Prostate gland (tissue), 2 donors: Measurements from ENCODE around the gene PPP2R5C. TPM values are rescaled to one million over a fixed set of nuclear protein-coding genes. Genes with fewer than 3 reads are reported as not detected.
A peak's percentile ranks its signal among the peaks of the same experiment; 100 is the strongest.
"Not testable (repeated sequence)": the region's sequence is repeated elsewhere in the genome, so short reads cannot be mapped to it uniquely, and the experiment has no call there.

Experiments used
- DNase-seq: peaks from one replicate; pipeline ENCODE4 v3.0.0-alpha.2; 2019; ENCODE audit warnings: low spot score
- H3K27ac ChIP-seq, 2 donors: fragments of 200-600 bp; sonication (generic); 2 replicates each; pipeline ENCODE4 v1.5.1; 2017 to 2019
- H3K27me3 ChIP-seq: fragments of 200-600 bp; sonication (generic); replicated peaks from 2 replicates; pipeline ENCODE4 v1.5.1; 2019; ENCODE audit not compliant: insufficient read depth
- H3K36me3 ChIP-seq, 2 donors: fragments of 200-600 bp; sonication (generic); 1 replicate in 1 of 2; 2 replicates in 1 of 2; pipeline versions ENCODE4 v1.5.1 to v1.8.1; 2017 to 2019
- H3K4me1 ChIP-seq: fragments of 200-600 bp; sonication (generic); replicated peaks from 2 replicates; pipeline ENCODE4 v1.5.1; 2019
- H3K4me3 ChIP-seq, 2 donors: fragments of 200-600 bp; sonication (generic); 2 replicates each; pipeline ENCODE4 v1.5.1; 2017 to 2019
- H3K9me3 ChIP-seq: fragments of 200-600 bp; sonication (generic); 2 replicates; pipeline ENCODE4 v1.5.1; 2017
- POLR2A ChIP-seq: fragments of 450-650 bp; IDR thresholded peaks from one replicate; pipeline ENCODE4 v1.6.1; 2016; ENCODE audit warnings: antibody characterized with exemption, mild to moderate bottlenecking
- POLR2AphosphoS5 ChIP-seq: sonication (generic); formaldehyde crosslinking; IDR thresholded peaks from one replicate; pipeline ENCODE4 v1.6.1; 2017; ENCODE audit warnings: antibody characterized with exemption
- WGBS: methylation state at CpG from one replicate; pipeline ENCODE4 v1.1.5; 2018; 5-methylcytosine and 5-hydroxymethylcytosine counted together
- intact Hi-C: fragments of 100-400 bp; cut with DNase I; formaldehyde crosslinking; loops from one replicate; pipeline ENCODE4 v1.14.2; 2022
- total RNA-seq, 2 donors: library from RNA; depleted of rRNA; stranded (reverse); fragments of >200 nt; gene quantifications; one replicate each; pipeline ENCODE4 v1.1.0, GENCODE V29; 2016
- TF ChIP-seq, protein P1 (sequence below), 4 experiments: fragments of 200-600 bp in 2 of 4; fragments of 450-650 bp in 2 of 4; sonication (generic) in 2 of 4; IDR thresholded peaks; 1 replicate in 3 of 4; 2 replicates in 1 of 4; pipeline ENCODE4 v1.5.1; 2016 to 2019; ENCODE audit warnings: antibody characterized with exemption in 4 of 4, mild to moderate bottlenecking in 2 of 4, moderate library complexity in 2 of 4

PPP2R5C gene
- 10 to 100 TPM; 67.8 to 96.2 TPM for total RNA-seq

DNA sequence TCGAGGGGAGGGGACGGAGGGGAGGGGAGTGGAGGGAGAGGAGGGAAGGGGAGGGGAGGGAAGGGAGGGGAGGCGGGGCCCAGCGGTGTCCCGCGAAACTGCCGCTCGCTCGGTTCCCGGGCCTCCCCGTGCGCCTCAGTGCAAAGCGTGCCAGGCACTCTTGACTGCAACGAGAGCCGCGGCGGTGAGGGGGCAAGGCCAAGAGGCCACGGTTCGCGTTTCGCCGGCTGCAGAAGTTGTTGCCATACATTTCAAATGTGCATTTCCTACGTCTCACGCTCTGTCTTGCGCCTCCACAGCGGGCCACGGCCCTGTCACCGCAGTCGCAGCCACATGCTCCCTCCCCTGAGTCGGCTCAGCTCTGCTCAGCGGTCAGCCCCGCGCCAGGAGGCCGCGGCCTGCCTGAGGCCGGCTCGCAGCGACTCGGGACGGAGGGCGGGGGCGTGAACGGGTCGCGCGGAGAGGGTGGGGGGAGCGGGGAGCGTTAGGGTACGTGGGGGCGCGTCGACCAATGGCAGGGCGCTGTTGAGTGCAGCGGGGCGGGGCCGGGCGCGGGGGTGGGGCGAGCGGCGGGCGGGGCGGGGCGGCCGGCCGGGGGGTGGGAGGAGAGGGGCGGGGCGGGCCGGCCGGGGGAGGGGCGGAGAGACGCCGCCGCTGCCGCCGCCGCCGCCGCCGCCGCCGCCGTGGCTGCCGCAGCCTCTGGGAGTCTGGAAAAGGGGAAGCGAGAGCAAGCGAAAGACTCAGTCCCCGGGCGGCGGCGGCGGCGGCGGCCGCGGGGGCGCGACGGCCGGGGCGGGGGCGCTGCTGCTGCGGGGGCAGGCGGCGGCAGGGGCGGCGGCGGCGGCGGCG lies at the start of gene PPP2R5C:
PPP2R5C (plus strand) TSS at position 678 of the 849 bp plus-strand sequence. CDS start 185 bp downstream, outside the sequence.
- Histone ChIP-seq H3K4me1 (peaks cover 5% of the 10 kb centered on the region), H3K27ac (peak within 1 kb of the TSS; percentile 95 to 96), H3K4me3 (peak within 1 kb of the TSS; percentile 83 to 84), H3K36me3 (no peaks in the 10 kb centered on the region), H3K9me3 (no peaks in the 10 kb centered on the region), H3K27me3 (no peaks in the 10 kb centered on the region)
- intact Hi-C loops = loop anchor here (5.0 kb wide), 1 partner anchor 326 kb away; the partner anchor contains the start of gene HSP90AA1
- TF ChIP-seq POLR2A (peak; percentile 84), POLR2AphosphoS5 (peak; percentile 69)
- TF ChIP-seq, protein P1, sequence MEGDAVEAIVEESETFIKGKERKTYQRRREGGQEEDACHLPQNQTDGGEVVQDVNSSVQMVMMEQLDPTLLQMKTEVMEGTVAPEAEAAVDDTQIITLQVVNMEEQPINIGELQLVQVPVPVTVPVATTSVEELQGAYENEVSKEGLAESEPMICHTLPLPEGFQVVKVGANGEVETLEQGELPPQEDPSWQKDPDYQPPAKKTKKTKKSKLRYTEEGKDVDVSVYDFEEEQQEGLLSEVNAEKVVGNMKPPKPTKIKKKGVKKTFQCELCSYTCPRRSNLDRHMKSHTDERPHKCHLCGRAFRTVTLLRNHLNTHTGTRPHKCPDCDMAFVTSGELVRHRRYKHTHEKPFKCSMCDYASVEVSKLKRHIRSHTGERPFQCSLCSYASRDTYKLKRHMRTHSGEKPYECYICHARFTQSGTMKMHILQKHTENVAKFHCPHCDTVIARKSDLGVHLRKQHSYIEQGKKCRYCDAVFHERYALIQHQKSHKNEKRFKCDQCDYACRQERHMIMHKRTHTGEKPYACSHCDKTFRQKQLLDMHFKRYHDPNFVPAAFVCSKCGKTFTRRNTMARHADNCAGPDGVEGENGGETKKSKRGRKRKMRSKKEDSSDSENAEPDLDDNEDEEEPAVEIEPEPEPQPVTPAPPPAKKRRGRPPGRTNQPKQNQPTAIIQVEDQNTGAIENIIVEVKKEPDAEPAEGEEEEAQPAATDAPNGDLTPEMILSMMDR (IDR thresholded peaks at IDR 0.05) = peak in 1 of 4 experiments; percentile 23
- peak; percentile 89 for DNase-seq
- under 1% methylated on average over 95 of the region's 110 CpGs for WGBS

DNA sequence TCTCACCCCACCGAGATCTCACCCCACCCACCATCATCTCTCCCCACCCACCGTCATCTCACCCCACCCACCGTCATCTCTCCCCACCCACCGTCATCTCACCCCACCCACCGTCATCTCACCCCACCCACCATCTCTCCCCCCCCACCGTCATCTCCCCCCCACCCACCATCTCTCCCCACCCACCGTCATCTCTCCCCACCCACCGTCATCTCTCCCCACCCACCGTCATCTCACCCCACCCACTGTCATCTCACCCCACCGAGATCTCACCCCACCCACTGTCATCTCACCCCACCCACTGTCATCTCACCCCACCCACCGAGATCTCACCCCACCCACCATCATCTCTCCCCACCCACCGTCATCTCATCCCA lies 49.7 kb upstream of the PPP2R5C start:
- H3K4me3 ChIP-seq, H3K36me3 ChIP-seq, H3K27me3 ChIP-seq, H3K9me3 ChIP-seq, H3K4me1 ChIP-seq, DNase-seq, intact Hi-C loops, H3K27ac ChIP-seq: not testable (repeated sequence)
- 92% methylated on average over 12 of the region's 12 CpGs for WGBS

DNA sequence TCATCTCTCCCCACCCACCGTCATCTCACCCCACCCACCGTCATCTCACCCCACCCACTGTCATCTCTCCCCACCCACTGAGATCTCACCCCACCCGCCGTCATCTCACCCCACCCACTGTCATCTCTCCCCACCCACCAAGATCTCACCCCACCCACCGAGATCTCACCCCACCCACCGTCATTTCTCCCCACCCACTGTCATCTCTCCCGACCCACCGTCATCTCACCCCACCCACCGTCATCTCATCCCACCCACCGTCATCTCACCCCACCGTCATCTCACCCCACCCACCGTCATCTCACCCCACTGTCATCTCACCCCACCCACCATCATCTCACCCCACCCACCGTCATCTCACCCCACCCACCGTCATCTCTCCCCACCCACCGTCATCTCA lies 49.2 kb upstream of the PPP2R5C start:
- H3K4me3 ChIP-seq, H3K4me1 ChIP-seq, H3K27ac ChIP-seq, H3K36me3 ChIP-seq, H3K27me3 ChIP-seq, intact Hi-C loops, DNase-seq, H3K9me3 ChIP-seq: not testable (repeated sequence)
- WGBS = 92% methylated on average over 12 of the region's 15 CpGs

DNA sequence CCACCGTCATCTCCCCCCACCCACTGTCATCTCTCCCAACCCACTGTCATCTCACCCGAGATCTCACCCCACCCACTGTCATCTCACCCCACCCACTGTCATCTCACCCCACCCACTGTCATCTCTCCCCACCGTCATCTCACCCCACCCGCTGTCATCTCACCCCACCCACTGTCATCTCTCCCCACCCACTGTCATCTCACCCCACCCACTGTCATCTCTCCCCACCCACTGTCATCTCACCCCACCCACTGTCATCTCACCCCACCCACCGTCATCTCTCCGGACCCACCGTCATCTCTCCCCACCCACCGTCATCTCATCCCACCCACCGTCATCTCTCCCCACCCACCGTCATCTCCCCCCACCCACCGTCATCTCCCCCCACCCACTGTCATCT lies 48.4 kb upstream of the PPP2R5C start:
- H3K9me3 ChIP-seq, intact Hi-C loops, DNase-seq, H3K4me1 ChIP-seq, H3K4me3 ChIP-seq, H3K27me3 ChIP-seq, H3K36me3 ChIP-seq, H3K27ac ChIP-seq: not testable (repeated sequence)
- 84% methylated on average over 4 of the region's 11 CpGs for WGBS

DNA sequence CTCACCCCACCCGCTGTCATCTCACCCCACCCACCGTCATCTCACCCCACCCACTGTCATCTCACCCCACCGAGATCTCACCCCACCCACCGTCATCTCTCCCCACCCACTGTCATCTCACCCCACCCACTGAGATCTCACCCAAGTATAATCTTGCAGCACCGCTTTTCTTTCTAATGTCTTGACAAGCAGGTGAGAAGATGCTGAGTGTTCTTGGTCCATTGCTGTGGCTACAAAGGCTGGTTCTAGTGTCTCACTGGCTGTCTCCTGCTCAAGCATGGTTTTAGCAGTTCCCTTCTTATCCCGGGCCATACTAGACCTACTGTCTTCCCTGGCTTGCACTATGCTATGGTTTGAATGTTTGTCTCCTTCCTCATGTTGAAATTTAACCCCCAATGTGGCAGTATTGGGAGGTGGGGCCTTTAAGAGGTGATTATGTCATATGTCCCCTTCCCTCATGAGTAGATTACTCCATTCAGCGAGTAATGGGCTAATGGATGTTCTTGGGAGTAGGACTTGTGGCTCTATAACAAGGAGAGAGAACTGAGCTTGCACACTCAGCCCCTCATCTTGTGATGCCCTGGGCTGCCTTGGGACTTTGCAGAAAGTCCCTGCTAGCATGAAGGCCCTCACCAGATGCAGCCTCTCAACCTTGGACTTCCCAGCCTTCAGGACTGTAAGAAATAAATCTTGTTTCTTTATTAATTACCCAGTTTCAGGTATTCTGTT lies 47.7 kb upstream of the PPP2R5C start:
- intact Hi-C loops = no loop called here
- Histone ChIP-seq H3K27me3 (no peaks in the 10 kb centered on the region), H3K4me3 (no peak overlapping the region), H3K9me3 (no peaks in the 10 kb centered on the region), H3K27ac (no peak overlapping the region), H3K36me3 (no peaks in the 10 kb centered on the region), H3K4me1 (no peaks in the 10 kb centered on the region)
- TF ChIP-seq, protein P1 (IDR thresholded peaks at IDR 0.05) = no peak
- TF ChIP-seq POLR2AphosphoS5 = no peak
- TF ChIP-seq POLR2A = no peak
- 87% methylated on average over 7 of the region's 7 CpGs for WGBS
- peak; percentile 1 for DNase-seq

DNA sequence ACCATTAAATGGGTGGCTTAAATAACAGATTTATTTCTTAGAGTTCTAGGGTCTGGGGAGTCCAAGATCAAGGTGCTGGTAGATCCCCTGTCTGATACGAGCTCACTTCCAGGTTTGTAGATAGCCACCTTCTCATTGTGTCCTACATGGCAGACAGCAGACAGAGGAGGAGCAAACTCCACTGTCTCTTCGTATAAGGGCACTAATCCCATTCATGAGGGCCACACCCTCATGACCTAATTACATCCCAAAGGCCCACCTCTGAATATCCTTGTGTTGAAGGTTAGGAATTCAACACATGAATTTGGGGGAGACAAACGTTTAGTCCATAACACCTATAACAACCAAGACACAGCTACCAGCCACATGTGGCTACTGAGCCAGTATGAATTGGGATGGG lies 47.1 kb upstream of the PPP2R5C start:
- no peak for DNase-seq
- Histone ChIP-seq H3K4me1 (no peaks in the 10 kb centered on the region), H3K27ac (no peak overlapping the region), H3K36me3 (no peaks in the 10 kb centered on the region), H3K27me3 (no peaks in the 10 kb centered on the region), H3K4me3 (no peak overlapping the region), H3K9me3 (no peaks in the 10 kb centered on the region)
- TF ChIP-seq POLR2A (no peak), POLR2AphosphoS5 (no peak)
- TF ChIP-seq, protein P1 (IDR thresholded peaks at IDR 0.05) = no peak
- WGBS = 88% methylated on average over 3 of the region's 3 CpGs
- intact Hi-C loops = no loop called here
